ENCODE results near the gene POLR2E.

DNA sequence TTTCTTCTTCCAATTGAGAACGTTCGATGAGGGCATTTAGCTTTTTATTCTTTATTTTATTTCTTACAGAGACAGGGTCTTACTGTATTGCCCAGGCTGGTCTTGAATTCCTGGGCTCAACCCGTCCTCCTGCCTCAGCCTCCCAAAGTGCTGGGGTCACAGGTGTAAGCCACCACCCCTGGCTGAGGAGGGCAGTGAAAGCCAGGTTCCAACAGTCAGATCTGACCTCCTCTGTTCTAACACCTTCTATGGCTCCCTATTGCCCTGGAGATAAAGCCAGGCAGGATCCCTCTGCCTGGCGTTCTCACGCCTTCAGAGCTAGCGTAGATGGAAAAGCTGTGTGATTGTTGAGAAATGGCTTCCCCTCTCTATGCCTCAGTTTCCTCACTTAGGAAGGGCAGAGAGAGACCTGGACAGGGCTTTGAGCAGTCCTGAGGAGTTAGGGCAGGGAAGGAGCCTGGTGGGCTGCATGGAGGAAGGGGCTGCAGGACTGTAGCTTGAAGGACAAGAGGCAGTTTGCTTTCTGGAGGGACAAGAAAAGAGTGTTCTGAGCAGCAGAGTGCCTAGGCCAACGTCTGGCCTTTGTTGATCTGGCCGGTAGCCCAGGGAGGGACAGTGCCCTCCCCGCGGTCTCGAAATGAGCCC lies 22.7 kb downstream of the POLR2E start:
- TF ChIP-seq, protein P1, sequence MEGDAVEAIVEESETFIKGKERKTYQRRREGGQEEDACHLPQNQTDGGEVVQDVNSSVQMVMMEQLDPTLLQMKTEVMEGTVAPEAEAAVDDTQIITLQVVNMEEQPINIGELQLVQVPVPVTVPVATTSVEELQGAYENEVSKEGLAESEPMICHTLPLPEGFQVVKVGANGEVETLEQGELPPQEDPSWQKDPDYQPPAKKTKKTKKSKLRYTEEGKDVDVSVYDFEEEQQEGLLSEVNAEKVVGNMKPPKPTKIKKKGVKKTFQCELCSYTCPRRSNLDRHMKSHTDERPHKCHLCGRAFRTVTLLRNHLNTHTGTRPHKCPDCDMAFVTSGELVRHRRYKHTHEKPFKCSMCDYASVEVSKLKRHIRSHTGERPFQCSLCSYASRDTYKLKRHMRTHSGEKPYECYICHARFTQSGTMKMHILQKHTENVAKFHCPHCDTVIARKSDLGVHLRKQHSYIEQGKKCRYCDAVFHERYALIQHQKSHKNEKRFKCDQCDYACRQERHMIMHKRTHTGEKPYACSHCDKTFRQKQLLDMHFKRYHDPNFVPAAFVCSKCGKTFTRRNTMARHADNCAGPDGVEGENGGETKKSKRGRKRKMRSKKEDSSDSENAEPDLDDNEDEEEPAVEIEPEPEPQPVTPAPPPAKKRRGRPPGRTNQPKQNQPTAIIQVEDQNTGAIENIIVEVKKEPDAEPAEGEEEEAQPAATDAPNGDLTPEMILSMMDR (IDR thresholded peaks at IDR 0.05; ENCODE audit: low read depth, low read length, missing input control): no peak
- TF ChIP-seq EGR1 (IDR thresholded peaks at IDR 0.05; ENCODE audit: low read depth in 2 of 2): no peak
- TF ChIP-seq, protein P2, sequence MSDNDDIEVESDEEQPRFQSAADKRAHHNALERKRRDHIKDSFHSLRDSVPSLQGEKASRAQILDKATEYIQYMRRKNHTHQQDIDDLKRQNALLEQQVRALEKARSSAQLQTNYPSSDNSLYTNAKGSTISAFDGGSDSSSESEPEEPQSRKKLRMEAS (IDR thresholded peaks at IDR 0.05): no peak
- TF ChIP-seq, protein P3, sequence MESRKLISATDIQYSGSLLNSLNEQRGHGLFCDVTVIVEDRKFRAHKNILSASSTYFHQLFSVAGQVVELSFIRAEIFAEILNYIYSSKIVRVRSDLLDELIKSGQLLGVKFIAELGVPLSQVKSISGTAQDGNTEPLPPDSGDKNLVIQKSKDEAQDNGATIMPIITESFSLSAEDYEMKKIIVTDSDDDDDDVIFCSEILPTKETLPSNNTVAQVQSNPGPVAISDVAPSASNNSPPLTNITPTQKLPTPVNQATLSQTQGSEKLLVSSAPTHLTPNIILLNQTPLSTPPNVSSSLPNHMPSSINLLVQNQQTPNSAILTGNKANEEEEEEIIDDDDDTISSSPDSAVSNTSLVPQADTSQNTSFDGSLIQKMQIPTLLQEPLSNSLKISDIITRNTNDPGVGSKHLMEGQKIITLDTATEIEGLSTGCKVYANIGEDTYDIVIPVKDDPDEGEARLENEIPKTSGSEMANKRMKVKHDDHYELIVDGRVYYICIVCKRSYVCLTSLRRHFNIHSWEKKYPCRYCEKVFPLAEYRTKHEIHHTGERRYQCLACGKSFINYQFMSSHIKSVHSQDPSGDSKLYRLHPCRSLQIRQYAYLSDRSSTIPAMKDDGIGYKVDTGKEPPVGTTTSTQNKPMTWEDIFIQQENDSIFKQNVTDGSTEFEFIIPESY (IDR thresholded peaks at IDR 0.05): no peak
- TF ChIP-seq TAF1 (conservative IDR thresholded peaks at IDR 0.05): no peak
- no peak for TF ChIP-seq RAD21 (IDR thresholded peaks at IDR 0.05)
- TF ChIP-seq, protein P4, sequence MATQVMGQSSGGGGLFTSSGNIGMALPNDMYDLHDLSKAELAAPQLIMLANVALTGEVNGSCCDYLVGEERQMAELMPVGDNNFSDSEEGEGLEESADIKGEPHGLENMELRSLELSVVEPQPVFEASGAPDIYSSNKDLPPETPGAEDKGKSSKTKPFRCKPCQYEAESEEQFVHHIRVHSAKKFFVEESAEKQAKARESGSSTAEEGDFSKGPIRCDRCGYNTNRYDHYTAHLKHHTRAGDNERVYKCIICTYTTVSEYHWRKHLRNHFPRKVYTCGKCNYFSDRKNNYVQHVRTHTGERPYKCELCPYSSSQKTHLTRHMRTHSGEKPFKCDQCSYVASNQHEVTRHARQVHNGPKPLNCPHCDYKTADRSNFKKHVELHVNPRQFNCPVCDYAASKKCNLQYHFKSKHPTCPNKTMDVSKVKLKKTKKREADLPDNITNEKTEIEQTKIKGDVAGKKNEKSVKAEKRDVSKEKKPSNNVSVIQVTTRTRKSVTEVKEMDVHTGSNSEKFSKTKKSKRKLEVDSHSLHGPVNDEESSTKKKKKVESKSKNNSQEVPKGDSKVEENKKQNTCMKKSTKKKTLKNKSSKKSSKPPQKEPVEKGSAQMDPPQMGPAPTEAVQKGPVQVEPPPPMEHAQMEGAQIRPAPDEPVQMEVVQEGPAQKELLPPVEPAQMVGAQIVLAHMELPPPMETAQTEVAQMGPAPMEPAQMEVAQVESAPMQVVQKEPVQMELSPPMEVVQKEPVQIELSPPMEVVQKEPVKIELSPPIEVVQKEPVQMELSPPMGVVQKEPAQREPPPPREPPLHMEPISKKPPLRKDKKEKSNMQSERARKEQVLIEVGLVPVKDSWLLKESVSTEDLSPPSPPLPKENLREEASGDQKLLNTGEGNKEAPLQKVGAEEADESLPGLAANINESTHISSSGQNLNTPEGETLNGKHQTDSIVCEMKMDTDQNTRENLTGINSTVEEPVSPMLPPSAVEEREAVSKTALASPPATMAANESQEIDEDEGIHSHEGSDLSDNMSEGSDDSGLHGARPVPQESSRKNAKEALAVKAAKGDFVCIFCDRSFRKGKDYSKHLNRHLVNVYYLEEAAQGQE (IDR thresholded peaks at IDR 0.05): no peak
- TF ChIP-seq, protein P5, sequence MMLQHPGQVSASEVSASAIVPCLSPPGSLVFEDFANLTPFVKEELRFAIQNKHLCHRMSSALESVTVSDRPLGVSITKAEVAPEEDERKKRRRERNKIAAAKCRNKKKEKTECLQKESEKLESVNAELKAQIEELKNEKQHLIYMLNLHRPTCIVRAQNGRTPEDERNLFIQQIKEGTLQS (IDR thresholded peaks at IDR 0.05): no peak
- TF ChIP-seq JUND (IDR thresholded peaks at IDR 0.05): no peak
- no peak for TF ChIP-seq YY1 (IDR thresholded peaks at IDR 0.05)
- no peak for TF ChIP-seq NR2F2 (IDR thresholded peaks at IDR 0.05)
- TF ChIP-seq GABPA (IDR thresholded peaks at IDR 0.05 in 1 of 2, conservative IDR thresholded peaks at IDR 0.05 in 1 of 2): no peak
